Fibroblast of lung (primary cell): Measurements from ENCODE around the gene KIF1B. TPM values are rescaled to one million over a fixed set of nuclear protein-coding genes. Genes with fewer than 3 reads are reported as not detected.

Experiments
- DNase-seq, 2 donors: peaks; one replicate each; pipeline versions ENCODE4 v3.0.0 to v3.0.0-alpha.2; 2010; ENCODE audit warnings: low read depth in 2 of 2
- H2AFZ ChIP-seq: 2 replicates; pipeline ENCODE4 v1.5.1; 2012; ENCODE audit warnings: low read length, control low read depth, inconsistent platforms
- H3K27ac ChIP-seq: 2 replicates; pipeline ENCODE4 v1.5.1; 2011; ENCODE audit warnings: low read length, control low read depth; ENCODE audit not compliant: insufficient read depth
- H3K27me3 ChIP-seq: 2 replicates; pipeline ENCODE4 v1.5.1; 2011; ENCODE audit warnings: mild to moderate bottlenecking, low read length; ENCODE audit not compliant: control insufficient read depth, insufficient read depth
- H3K36me3 ChIP-seq: 2 replicates; pipeline ENCODE4 v1.5.1; 2011; ENCODE audit warnings: low read length; ENCODE audit not compliant: control insufficient read depth, insufficient read depth
- H3K4me1 ChIP-seq: 2 replicates; pipeline ENCODE4 v1.5.1; 2011; ENCODE audit warnings: low read length; ENCODE audit not compliant: control insufficient read depth, insufficient read depth; ENCODE audit errors: extremely low read depth
- H3K4me2 ChIP-seq: 2 replicates; pipeline ENCODE4 v1.5.1; 2011; ENCODE audit warnings: low read length, control low read depth; ENCODE audit not compliant: insufficient read depth; ENCODE audit errors: extremely low read depth
- H3K4me3 ChIP-seq, 4 experiments: fragments of 200-600 bp in 1 of 4; sonication (generic) in 1 of 4; replicated peaks in 1 of 4; 2 replicates each; pipeline ENCODE4 v1.5.1; 2011 to 2016; ENCODE audit warnings: low read length in 4 of 4, low read depth in 3 of 4, mild to moderate bottlenecking in 3 of 4, control low read depth in 2 of 4, inconsistent platforms in 1 of 4, mixed read lengths in 1 of 4; ENCODE audit not compliant: insufficient read depth in 1 of 4; ENCODE audit errors: control extremely low read depth in 1 of 4
- H3K79me2 ChIP-seq: 2 replicates; pipeline ENCODE4 v1.5.1; 2012; ENCODE audit warnings: mild to moderate bottlenecking, low read length, inconsistent platforms; ENCODE audit not compliant: control insufficient read depth, insufficient read depth
- H3K9ac ChIP-seq: 2 replicates; pipeline ENCODE4 v1.5.1; 2011; ENCODE audit warnings: mild to moderate bottlenecking, low read length, control low read depth; ENCODE audit not compliant: insufficient read depth
- H3K9me3 ChIP-seq: 2 replicates; pipeline ENCODE4 v1.5.1; 2012; ENCODE audit warnings: low read depth, low read length; ENCODE audit not compliant: control insufficient read depth, insufficient read depth
- H4K20me1 ChIP-seq: 2 replicates; pipeline ENCODE4 v1.5.1; 2011; ENCODE audit warnings: low read length; ENCODE audit not compliant: control insufficient read depth, insufficient read depth; ENCODE audit errors: extremely low read depth
- CTCF ChIP-seq, 2 donors: IDR thresholded peaks in 1 of 2; conservative IDR thresholded peaks in 1 of 2; 1 replicate in 1 of 2; 2 replicates in 1 of 2; pipeline ENCODE4 v1.5.1; 2011 to 2012; ENCODE audit warnings: low read length in 2 of 2, control low read depth in 1 of 2, inconsistent platforms in 1 of 2, low read depth in 1 of 2, mild to moderate bottlenecking in 1 of 2
- EZH2 ChIP-seq: IDR thresholded peaks from 2 replicates; pipeline ENCODE4 v1.5.1; 2012; ENCODE audit warnings: low read length, control low read depth, mild to moderate bottlenecking; ENCODE audit errors: missing control alignments
- polyA plus RNA-seq, 2 donors: library from polyadenylated mRNA; depleted of rRNA in 1 of 2; stranded (reverse) in 1 of 2; unstranded in 1 of 2; fragments of >200 nt; gene quantifications; 2 replicates each; pipeline ENCODE4 v1.2.1, GENCODE V29; 2011 to 2012; ENCODE audit warnings: missing spikeins in 1 of 2
- total RNA-seq: library from RNA; depleted of rRNA; stranded (reverse); fragments of >200 nt; gene quantifications from 2 replicates; pipeline ENCODE4 v1.2.1, GENCODE V29; 2014

KIF1B gene
- total and polyA plus RNA-seq, 2 donors (not counting 1 experiment from before 2014, with no cell fraction given): 23.6 to 34.3 TPM

GRCh38 chr1:10340930-10341590 is 130.7 kb downstream of the KIF1B start:
- Histone ChIP-seq H3K27ac (no peak overlapping the region), H3K9ac (no peak overlapping the region), H2AFZ (no peak overlapping the region), H4K20me1 (no peaks in the 10 kb centered on the region), H3K4me3 (no peak overlapping the region), H3K4me1 (no peaks in the 10 kb centered on the region), H3K79me2 (no peaks in the 10 kb centered on the region), H3K4me2 (no peak overlapping the region), H3K9me3 (no peaks in the 10 kb centered on the region), H3K36me3 (peaks cover 3% of the 10 kb centered on the region), H3K27me3 (no peaks in the 10 kb centered on the region)
- no peak for DNase-seq
- TF ChIP-seq EZH2 (no peak), CTCF (conservative IDR thresholded peaks at IDR 0.05 in 1 of 2, IDR thresholded peaks at IDR 0.05 in 1 of 2; ENCODE audit: low read depth in 1 of 2, low read length in 2 of 2) (no peak)

GRCh38 chr1:10347109-10347508 is 136.7 kb downstream of the KIF1B start:
- H3K9me3 ChIP-seq: no peaks in the 10 kb centered on the region
- no peaks in the 10 kb centered on the region for H3K4me1 ChIP-seq
- H2AFZ ChIP-seq: no peak overlapping the region
- H3K79me2 ChIP-seq: no peaks in the 10 kb centered on the region
- no peaks in the 10 kb centered on the region for H4K20me1 ChIP-seq
- DNase-seq: no peak
- H3K27ac ChIP-seq: no peak overlapping the region
- H3K9ac ChIP-seq: no peak overlapping the region
- no peaks in the 10 kb centered on the region for H3K36me3 ChIP-seq
- no peak for TF ChIP-seq CTCF (conservative IDR thresholded peaks at IDR 0.05 in 1 of 2, IDR thresholded peaks at IDR 0.05 in 1 of 2; ENCODE audit: low read depth in 1 of 2, low read length in 2 of 2)
- no peak for TF ChIP-seq EZH2
- H3K27me3 ChIP-seq: no peaks in the 10 kb centered on the region
- H3K4me2 ChIP-seq: no peak overlapping the region
- H3K4me3 ChIP-seq: no peak overlapping the region

- H3K4me3 ChIP-seq: no peak overlapping the region
- H3K9me3 ChIP-seq: no peaks in the 10 kb centered on the region
- H3K4me2 ChIP-seq: no peak overlapping the region
- H4K20me1 ChIP-seq: no peaks in the 10 kb centered on the region
- no peaks in the 10 kb centered on the region for H3K27me3 ChIP-seq
- H3K36me3 ChIP-seq: no peaks in the 10 kb centered on the region
- H2AFZ ChIP-seq: no peak overlapping the region
- H3K4me1 ChIP-seq: no peaks in the 10 kb centered on the region
- H3K79me2 ChIP-seq: no peaks in the 10 kb centered on the region
- H3K9ac ChIP-seq: no peak overlapping the region
- no peak overlapping the region for H3K27ac ChIP-seq
- TF ChIP-seq EZH2 (no peak), CTCF (conservative IDR thresholded peaks at IDR 0.05 in 1 of 2, IDR thresholded peaks at IDR 0.05 in 1 of 2; ENCODE audit: low read depth in 1 of 2, low read length in 2 of 2) (no peak)
- DNase-seq: no peak
These were observed 142.9 kb downstream of the KIF1B start for GRCh38 chr1:10353282-10353681.
